GM21390 (cell line): ENCODE data around the gene POU6F2.

Experiments
- ATAC-seq: cut with Tn5 transposase; IDR thresholded peaks from one replicate; pipeline ENCODE4 v1.9.1; 2021; ENCODE audit not compliant: unreplicated experiment

The POU6F2 gene

GRCh38 chr7:39105720-39106119, 128.0 kb downstream of the POU6F2 start:
- no peak for ATAC-seq

GRCh38 chr7:39125846-39126245, 148.1 kb downstream of the POU6F2 start:
- no peak for ATAC-seq

- ATAC-seq: no peak
These were observed 149.3 kb downstream of the POU6F2 start for GRCh38 chr7:39127058-39127457.

GRCh38 chr7:39128287-39128843, 150.7 kb downstream of the POU6F2 start:
- ATAC-seq: no peak

GRCh38 chr7:39130274-39130673, 152.6 kb downstream of the POU6F2 start:
- ATAC-seq: no peak

- ATAC-seq: no peak
These were observed 153.3 kb downstream of the POU6F2 start for GRCh38 chr7:39130857-39131526.

GRCh38 chr7:39132306-39132705, 154.6 kb downstream of the POU6F2 start:
- ATAC-seq: no peak

- no peak for ATAC-seq
These were observed 155.4 kb downstream of the POU6F2 start for GRCh38 chr7:39133088-39133487.

GRCh38 chr7:39137480-39137879, 159.8 kb downstream of the POU6F2 start:
- no peak for ATAC-seq

GRCh38 chr7:39142750-39143149, 165.0 kb downstream of the POU6F2 start:
- ATAC-seq: no peak

GRCh38 chr7:39144420-39144819, 166.7 kb downstream of the POU6F2 start:
- no peak for ATAC-seq

GRCh38 chr7:39145283-39145682, 167.6 kb downstream of the POU6F2 start:
- ATAC-seq: no peak

GRCh38 chr7:39145935-39146334, 168.2 kb downstream of the POU6F2 start:
- no peak for ATAC-seq

GRCh38 chr7:39152701-39153100, 175.0 kb downstream of the POU6F2 start:
- ATAC-seq: no peak

- no peak for ATAC-seq
These were observed 175.4 kb downstream of the POU6F2 start for GRCh38 chr7:39153113-39153512.

- no peak for ATAC-seq
These were observed 175.9 kb downstream of the POU6F2 start for GRCh38 chr7:39153647-39154046.

GRCh38 chr7:39154815-39155214, 177.1 kb downstream of the POU6F2 start:
- no peak for ATAC-seq

- no peak for ATAC-seq
These were observed 180.7 kb downstream of the POU6F2 start for GRCh38 chr7:39158367-39158766.

GRCh38 chr7:39161903-39162302, 184.2 kb downstream of the POU6F2 start:
- ATAC-seq: no peak

GRCh38 chr7:39164887-39165286, 187.2 kb downstream of the POU6F2 start:
- no peak for ATAC-seq

GRCh38 chr7:39168403-39169098, 190.8 kb downstream of the POU6F2 start:
- ATAC-seq: no peak

- no peak for ATAC-seq
These were observed 194.4 kb downstream of the POU6F2 start for GRCh38 chr7:39172137-39172536.
